Mesendoderm (in vitro differentiated cells): ENCODE results near the gene POLR2J.
A peak's percentile ranks its signal among the peaks of the same experiment; 100 is the strongest.

Source experiments
- DNase-seq: peaks from one replicate; pipeline ENCODE4 v3.0.0; 2013
- H2AK5ac ChIP-seq: 2 replicates; pipeline ENCODE4 v1.6.1; 2013; ENCODE audit warnings: low read length, inconsistent platforms
- H2BK120ac ChIP-seq: 2 replicates; pipeline ENCODE4 v1.6.1; 2013; ENCODE audit warnings: low read depth, mild to moderate bottlenecking, low read length, moderate library complexity, mixed read lengths
- H2BK15ac ChIP-seq: replicated peaks from 2 replicates; pipeline ENCODE4 v1.6.1; 2013; ENCODE audit warnings: low read depth, mild to moderate bottlenecking, moderate library complexity
- H2BK5ac ChIP-seq: 2 replicates; pipeline ENCODE4 v1.6.1; 2013; ENCODE audit warnings: low read length, inconsistent platforms
- H3K18ac ChIP-seq: 2 replicates; pipeline ENCODE4 v1.6.1; 2013; ENCODE audit warnings: mild to moderate bottlenecking, low read length, mixed read lengths
- H3K23ac ChIP-seq: one replicate; pipeline ENCODE4 v1.6.1; 2013; ENCODE audit warnings: low read length
- H3K27ac ChIP-seq: 2 replicates; pipeline ENCODE4 v1.5.1; 2013; ENCODE audit warnings: low read depth, mild to moderate bottlenecking, inconsistent platforms, low read length, moderate library complexity
- H3K27me3 ChIP-seq: 2 replicates; pipeline ENCODE4 v1.6.1; 2013; ENCODE audit warnings: low read length, control low read depth, mild to moderate bottlenecking, inconsistent platforms; ENCODE audit not compliant: insufficient read depth, poor library complexity
- H3K36me3 ChIP-seq: 2 replicates; pipeline ENCODE4 v1.6.1; 2013; ENCODE audit warnings: low read length, inconsistent platforms; ENCODE audit not compliant: control insufficient read depth, insufficient read depth
- H3K4ac ChIP-seq: one replicate; pipeline ENCODE4 v1.6.1; 2013; ENCODE audit warnings: low read depth, mild to moderate bottlenecking, low read length, moderate library complexity
- H3K4me1 ChIP-seq: 2 replicates; pipeline ENCODE4 v1.6.1; 2013; ENCODE audit warnings: low read depth, low read length, inconsistent platforms; ENCODE audit not compliant: control insufficient read depth
- H3K4me2 ChIP-seq: 2 replicates; pipeline ENCODE4 v1.6.1; 2013; ENCODE audit warnings: low read length
- H3K4me3 ChIP-seq: 2 replicates; pipeline ENCODE4 v1.5.1; 2013; ENCODE audit warnings: mild to moderate bottlenecking, low read length
- H3K56ac ChIP-seq: one replicate; pipeline ENCODE4 v1.6.1; 2013; ENCODE audit warnings: low read length
- H3K79me1 ChIP-seq: 2 replicates; pipeline ENCODE4 v1.6.1; 2013; ENCODE audit warnings: low read length, inconsistent platforms
- H3K79me2 ChIP-seq: 2 replicates; pipeline ENCODE4 v1.6.1; 2013; ENCODE audit warnings: mild to moderate bottlenecking, low read length; ENCODE audit not compliant: control insufficient read depth, insufficient read depth
- H3K9ac ChIP-seq: 2 replicates; pipeline ENCODE4 v1.6.1; 2013; ENCODE audit warnings: low read length, inconsistent platforms
- H4K5ac ChIP-seq: one replicate; pipeline ENCODE4 v1.6.1; 2013; ENCODE audit warnings: low read length
- H4K8ac ChIP-seq: one replicate; pipeline ENCODE4 v1.6.1; 2013; ENCODE audit warnings: low read depth, mild to moderate bottlenecking, control low read depth, low read length, moderate library complexity
- WGBS: extraction: QIAGEN DNeasy Blood & Tissue Kit; methylation state at CpG from one replicate; pipeline ENCODE4 v1.1.7; 2013; ENCODE audit warnings: low lambda C conversion rate, missing lambda C conversion rate; ENCODE audit not compliant: insufficient coverage; ENCODE audit errors: extremely low coverage; 5-methylcytosine and 5-hydroxymethylcytosine counted together

Gene POLR2J

GRCh38 chr7:102434039-102434486 is 44.7 kb downstream of the POLR2J start:
- Histone ChIP-seq H3K56ac (peak overlapping the region; percentile 68), H2BK5ac (no peak overlapping the region), H4K5ac (no peak overlapping the region), H3K79me2 (no peaks in the 10 kb centered on the region), H4K8ac (no peak overlapping the region), H3K27me3 (no peaks in the 10 kb centered on the region), H3K4me2 (peak overlapping the region; percentile 71), H3K27ac (no peak overlapping the region), H3K4me3 (peak overlapping the region; percentile 66), H3K9ac (peak overlapping the region; percentile 74), H2BK120ac (no peak overlapping the region), H2BK15ac (no peak overlapping the region), H3K4me1 (peaks cover 7% of the 10 kb centered on the region), H2AK5ac (no peak overlapping the region), H3K23ac (no peak overlapping the region), H3K4ac (no peak overlapping the region), H3K79me1 (no peaks in the 10 kb centered on the region), H3K18ac (no peak overlapping the region), H3K36me3 (no peaks in the 10 kb centered on the region)
- no CpG with 5 or more reads among the region's 9 CpGs for WGBS
- no peak for DNase-seq

- H2AK5ac ChIP-seq = no peak within 1 kb of the TSS
- peak within 1 kb of the TSS; percentile 85 for H3K4me2 ChIP-seq
- H3K56ac ChIP-seq = peak within 1 kb of the TSS; percentile 89
- H2BK120ac ChIP-seq = peak within 1 kb of the TSS; percentile 90
- H3K79me2 ChIP-seq = no peaks in the 10 kb centered on the region
- H3K18ac ChIP-seq = peak within 1 kb of the TSS; percentile 98
- H3K23ac ChIP-seq = no peak within 1 kb of the TSS
- peak within 1 kb of the TSS; percentile 79 for H3K4ac ChIP-seq
- H4K5ac ChIP-seq = no peak within 1 kb of the TSS
- peaks cover 7% of the 10 kb centered on the region for H3K4me1 ChIP-seq
- no CpG with 5 or more reads among the region's 90 CpGs for WGBS
- no peak within 1 kb of the TSS for H2BK5ac ChIP-seq
- peak within 1 kb of the TSS; percentile 66 for H3K4me3 ChIP-seq
- H2BK15ac ChIP-seq = peak within 1 kb of the TSS; percentile 21
- H4K8ac ChIP-seq = peak within 1 kb of the TSS; percentile 93
- no peaks in the 10 kb centered on the region for H3K36me3 ChIP-seq
- peak within 1 kb of the TSS; percentile 76 for H3K9ac ChIP-seq
- H3K79me1 ChIP-seq = no peaks in the 10 kb centered on the region
- no peaks in the 10 kb centered on the region for H3K27me3 ChIP-seq
- peak; percentile 64 for DNase-seq
- H3K27ac ChIP-seq = peak within 1 kb of the TSS; percentile 77
Observed at GRCh38 chr7:102433219-102434038, 45.3 kb downstream of the POLR2J start, which contains the start of gene ORAI2. ORAI2 (plus strand) TSS chr7:102433575; CDS start chr7:102438957, 5,382 bp downstream.

- H2BK15ac ChIP-seq = peak overlapping the region; percentile 21
- H3K27me3 ChIP-seq = no peaks in the 10 kb centered on the region
- H3K18ac ChIP-seq = peak overlapping the region; percentile 98
- no peak overlapping the region for H2BK5ac ChIP-seq
- DNase-seq = no peak
- peak overlapping the region; percentile 43 for H3K4me3 ChIP-seq
- peak overlapping the region; percentile 93 for H4K8ac ChIP-seq
- H3K27ac ChIP-seq = peak overlapping the region; percentile 77
- H3K4ac ChIP-seq = peak overlapping the region; percentile 64
- peak overlapping the region; percentile 90 for H2BK120ac ChIP-seq
- peaks cover 7% of the 10 kb centered on the region for H3K4me1 ChIP-seq
- no peaks in the 10 kb centered on the region for H3K36me3 ChIP-seq
- H3K79me2 ChIP-seq = no peaks in the 10 kb centered on the region
- no peak overlapping the region for H3K23ac ChIP-seq
- no peaks in the 10 kb centered on the region for H3K79me1 ChIP-seq
- H4K5ac ChIP-seq = no peak overlapping the region
- peak overlapping the region; percentile 84 for H3K56ac ChIP-seq
- peak overlapping the region; percentile 76 for H3K9ac ChIP-seq
- H3K4me2 ChIP-seq = peak overlapping the region; percentile 85
- no CpG with 5 or more reads among the region's 27 CpGs for WGBS
- H2AK5ac ChIP-seq = no peak overlapping the region
Observed at GRCh38 chr7:102432442-102433218, 46.1 kb downstream of the POLR2J start.

- H3K4me2 ChIP-seq = no peak overlapping the region
- H3K79me2 ChIP-seq = no peaks in the 10 kb centered on the region
- no peak overlapping the region for H3K18ac ChIP-seq
- no peak overlapping the region for H3K4me3 ChIP-seq
- DNase-seq = peak; percentile 70
- H3K4ac ChIP-seq = no peak overlapping the region
- H2BK120ac ChIP-seq = no peak overlapping the region
- H3K23ac ChIP-seq = no peak overlapping the region
- no peaks in the 10 kb centered on the region for H3K36me3 ChIP-seq
- H3K56ac ChIP-seq = peak overlapping the region; percentile 56
- no peak overlapping the region for H2AK5ac ChIP-seq
- peak overlapping the region; percentile 9 for H3K9ac ChIP-seq
- WGBS = no CpG with 5 or more reads among the region's 17 CpGs
- peak overlapping the region; percentile 81 for H3K27ac ChIP-seq
- H2BK5ac ChIP-seq = no peak overlapping the region
- peaks cover 7% of the 10 kb centered on the region for H3K4me1 ChIP-seq
- no peak overlapping the region for H4K8ac ChIP-seq
- H4K5ac ChIP-seq = no peak overlapping the region
- no peak overlapping the region for H2BK15ac ChIP-seq
- H3K27me3 ChIP-seq = no peaks in the 10 kb centered on the region
- no peaks in the 10 kb centered on the region for H3K79me1 ChIP-seq
Observed at GRCh38 chr7:102431617-102432298, 47.0 kb downstream of the POLR2J start.

GRCh38 chr7:102429141-102429899 is 49.4 kb downstream of the POLR2J start:
- WGBS = no CpG with 5 or more reads among the region's 10 CpGs

More at GRCh38 chr7:102429141-102429899, 49.4 kb downstream of the POLR2J start:
- Histone ChIP-seq H2BK15ac (no peak overlapping the region), H3K56ac (no peak overlapping the region), H3K4me1 (peaks cover 6% of the 10 kb centered on the region), H3K27me3 (no peaks in the 10 kb centered on the region), H3K79me1 (no peaks in the 10 kb centered on the region), H3K18ac (no peak overlapping the region), H3K4me3 (no peak overlapping the region), H3K36me3 (peaks cover 5% of the 10 kb centered on the region), H3K27ac (no peak overlapping the region), H2BK120ac (no peak overlapping the region), H4K8ac (no peak overlapping the region), H3K79me2 (no peaks in the 10 kb centered on the region), H3K23ac (no peak overlapping the region), H3K4me2 (no peak overlapping the region), H3K9ac (no peak overlapping the region), H2BK5ac (no peak overlapping the region), H2AK5ac (no peak overlapping the region), H3K4ac (no peak overlapping the region), H4K5ac (no peak overlapping the region)
- DNase-seq = no peak
